Right cardiac atrium (tissue), 5 donors: ENCODE data around the gene SLC11A1. TPM values are rescaled to one million over a fixed set of nuclear protein-coding genes. Genes with fewer than 3 reads are reported as not detected.

Experiments used
- ATAC-seq, 2 donors: fragments of 200-7000 bp; cut with Tn5 transposase; one replicate each; pipeline versions ENCODE4 v1.8.0 to v1.9.1; 2020; ENCODE audit warnings: moderate library complexity in 2 of 2, mild to moderate bottlenecking in 1 of 2
- DNase-seq, 3 donors: peaks; one replicate each; pipeline ENCODE4 v3.0.0-alpha.2; 2020
- H3K27ac ChIP-seq: one replicate; pipeline ENCODE4 v1.5.1; 2013; ENCODE audit warnings: mild to moderate bottlenecking, low read length, control low read depth, moderate library complexity
- H3K27me3 ChIP-seq: one replicate; pipeline ENCODE4 v1.6.1; 2013; ENCODE audit not compliant: control insufficient read depth, insufficient read depth
- H3K4me1 ChIP-seq: one replicate; pipeline ENCODE4 v1.6.1; 2013; ENCODE audit warnings: low read length; ENCODE audit not compliant: control insufficient read depth, insufficient read depth
- H3K4me3 ChIP-seq: one replicate; pipeline ENCODE4 v1.5.1; 2013; ENCODE audit warnings: low read length, control low read depth
- H3K9me3 ChIP-seq: one replicate; pipeline ENCODE4 v1.6.1; 2013; ENCODE audit warnings: low read length; ENCODE audit not compliant: control insufficient read depth
- WGBS: extraction: QIAGEN DNeasy Blood & Tissue Kit; methylation state at CpG from one replicate; pipeline ENCODE4 v1.1.7; 2013; 5-methylcytosine and 5-hydroxymethylcytosine counted together
- intact Hi-C, 4 donors: fragments of 100-400 bp; cut with DNase I; formaldehyde crosslinking; loops; one replicate each; pipeline versions ENCODE4 v1.11.0 to v1.14.0; 2022 to 2023
- polyA plus RNA-seq: library from polyadenylated mRNA; stranded (reverse); fragments of 200-250 nt; gene quantifications from one replicate; pipeline ENCODE4 v1.2.3, GENCODE V29; 2013
- total RNA-seq, 4 donors: library from RNA; stranded (reverse); fragmentation: NEBNext Ultra II Directional; extraction: Animal tissue kit (Norgen Biotek cat#: 25700); gene quantifications; one replicate each; pipeline ENCODE4 v1.2.1, GENCODE V29; 2021
- donor health status: healthy with polysubstance abuse.
- donor health status: DM: no; HTN: yes; CAD: no.
- donor health status: DM: no; HTN: no; CAD: no.
- donor health status: DM: no; HTN: yes; CAD: no; lungs with severe emphysema.
- donor health status: DM: yes; HTN: yes; CAD: no.

Gene SLC11A1
- total and polyA plus RNA-seq, 5 donors, result 6.4 to 19.5 (median 13.8) TPM

GRCh38 chr2:218406209-218406948 lies 24.3 kb downstream of the SLC11A1 start:
- intact Hi-C loops, result loop anchor here in 1 of 4 donors (5.0 kb wide), 1 partner anchor 61 kb away; no protein-coding TSS in a partner anchor
- H3K9me3 ChIP-seq, result no peaks in the 10 kb centered on the region
- peak; percentile 98 to 100 (median 99) for DNase-seq
- H3K27ac ChIP-seq, result peak overlapping the region; percentile 96
- H3K4me3 ChIP-seq, result peak overlapping the region; percentile 50
- peak; percentile 91 for ATAC-seq
- under 1% methylated on average over 56 of the region's 56 CpGs for WGBS
- H3K4me1 ChIP-seq, result peaks cover 6% of the 10 kb centered on the region
- H3K27me3 ChIP-seq, result no peaks in the 10 kb centered on the region

GRCh38 chr2:218406949-218407618 lies 25.0 kb downstream of the SLC11A1 start:
- Histone ChIP-seq H3K4me3 (peak overlapping the region; percentile 50), H3K27me3 (no peaks in the 10 kb centered on the region), H3K4me1 (peaks cover 3% of the 10 kb centered on the region), H3K27ac (peak overlapping the region; percentile 93), H3K9me3 (no peaks in the 10 kb centered on the region)
- peak; percentile 70 to 92 (median 90) for DNase-seq
- peak; percentile 33 to 35 for ATAC-seq
- 10% methylated on average over 13 of the region's 13 CpGs for WGBS
- intact Hi-C loops, result loop anchor here in 1 of 4 donors (5.0 kb wide), 1 partner anchor 60 kb away; no protein-coding TSS in a partner anchor

GRCh38 chr2:218407717-218408116 lies 25.6 kb downstream of the SLC11A1 start:
- intact Hi-C loops, result loop anchor here in 1 of 4 donors (5.0 kb wide), 1 partner anchor 60 kb away; no protein-coding TSS in a partner anchor
- Histone ChIP-seq H3K27ac (no peak overlapping the region), H3K9me3 (no peaks in the 10 kb centered on the region), H3K4me3 (no peak overlapping the region), H3K27me3 (no peaks in the 10 kb centered on the region), H3K4me1 (peaks cover 3% of the 10 kb centered on the region)
- ATAC-seq (no peak), DNase-seq (peak in 1 of 3 donors; percentile 60)
- WGBS, result 79% methylated on average over 8 of the region's 8 CpGs

GRCh38 chr2:218418321-218418716 lies 36.2 kb downstream of the SLC11A1 start:
- intact Hi-C loops, result loop anchor here in 2 of 4 donors (10.0 kb wide), 2 partner anchors 46 to 226 kb away; no protein-coding TSS in a partner anchor
- ATAC-seq (no peak), DNase-seq (no peak)
- H3K4me3 ChIP-seq, result no peak overlapping the region
- no peaks in the 10 kb centered on the region for H3K9me3 ChIP-seq
- H3K27ac ChIP-seq, result no peak overlapping the region
- 92% methylated on average over 5 of the region's 5 CpGs for WGBS
- no peaks in the 10 kb centered on the region for H3K27me3 ChIP-seq
- no peaks in the 10 kb centered on the region for H3K4me1 ChIP-seq

- Histone ChIP-seq H3K27me3 (no peaks in the 10 kb centered on the region), H3K4me1 (no peaks in the 10 kb centered on the region), H3K4me3 (no peak within 1 kb of the TSS), H3K27ac (no peak within 1 kb of the TSS), H3K9me3 (no peaks in the 10 kb centered on the region)
- DNase-seq (no peak), ATAC-seq (peak in 1 of 2 donors; percentile 59)
- WGBS, result 87% methylated on average over 9 of the region's 9 CpGs
- intact Hi-C loops, result loop anchor here in 2 of 4 donors (10.0 kb wide), 2 partner anchors 46 to 226 kb away; no protein-coding TSS in a partner anchor
These were observed 36.8 kb downstream of the SLC11A1 start, which contains the start of gene VIL1 for GRCh38 chr2:218418717-218419458. Gene VIL1, plus strand, starts transcription at chr2:218419123. Its CDS starts 4,656 bp downstream, at chr2:218423779.

GRCh38 chr2:218419630-218420216 lies 37.6 kb downstream of the SLC11A1 start:
- H3K4me1 ChIP-seq, result no peaks in the 10 kb centered on the region
- no peak overlapping the region for H3K27ac ChIP-seq
- no peaks in the 10 kb centered on the region for H3K9me3 ChIP-seq
- no peaks in the 10 kb centered on the region for H3K27me3 ChIP-seq
- DNase-seq (no peak), ATAC-seq (no peak)
- no peak overlapping the region for H3K4me3 ChIP-seq
- 69% methylated on average over 7 of the region's 7 CpGs for WGBS
- intact Hi-C loops, result loop anchor here in 2 of 4 donors (10.0 kb wide), 2 partner anchors 45 to 225 kb away; no protein-coding TSS in a partner anchor

GRCh38 chr2:218421027-218421426 lies 39.0 kb downstream of the SLC11A1 start:
- Histone ChIP-seq H3K27me3 (no peaks in the 10 kb centered on the region), H3K4me3 (no peak overlapping the region), H3K27ac (no peak overlapping the region), H3K4me1 (no peaks in the 10 kb centered on the region), H3K9me3 (no peaks in the 10 kb centered on the region)
- 80% methylated on average over 2 of the region's 2 CpGs for WGBS
- intact Hi-C loops, result no loop called here
- no peak for ATAC-seq
- no peak for DNase-seq

- H3K4me1 ChIP-seq, result no peaks in the 10 kb centered on the region
These were observed 40.5 kb downstream of the SLC11A1 start for GRCh38 chr2:218422403-218423086.

GRCh38 chr2:218423584-218423983 lies 41.5 kb downstream of the SLC11A1 start:
- Histone ChIP-seq H3K4me1 (no peaks in the 10 kb centered on the region), H3K9me3 (no peaks in the 10 kb centered on the region), H3K27me3 (no peaks in the 10 kb centered on the region), H3K4me3 (no peak overlapping the region), H3K27ac (no peak overlapping the region)
- no peak for ATAC-seq
- DNase-seq, result no peak
- intact Hi-C loops, result no loop called here
- WGBS, result 87% methylated on average over 9 of the region's 9 CpGs

More at GRCh38 chr2:218422403-218423086, 40.5 kb downstream of the SLC11A1 start:
- no peaks in the 10 kb centered on the region for H3K9me3 ChIP-seq
- H3K27me3 ChIP-seq, result no peaks in the 10 kb centered on the region
- WGBS, result 75% methylated on average over 9 of the region's 9 CpGs
- DNase-seq (no peak), ATAC-seq (no peak)
- no peak overlapping the region for H3K27ac ChIP-seq
- intact Hi-C loops, result no loop called here
- no peak overlapping the region for H3K4me3 ChIP-seq

- Histone ChIP-seq H3K4me1 (no peaks in the 10 kb centered on the region), H3K4me3 (no peak overlapping the region), H3K9me3 (no peaks in the 10 kb centered on the region), H3K27me3 (no peaks in the 10 kb centered on the region), H3K27ac (no peak overlapping the region)
- WGBS, result 87% methylated on average over 10 of the region's 10 CpGs
- DNase-seq (no peak), ATAC-seq (no peak)
- intact Hi-C loops, result no loop called here
These were observed 43.5 kb downstream of the SLC11A1 start for GRCh38 chr2:218425531-218425930.
